NCI-H2029 treated with DMSO at 0.1 percent for 48 hours (cell line): Measurements from ENCODE around the gene STK36.

ENCODE experiments used
- DNase-seq: peaks from one replicate; lab custom pipeline; 2025; lab: John Stamatoyannopoulos, UW

Gene STK36

DNA sequence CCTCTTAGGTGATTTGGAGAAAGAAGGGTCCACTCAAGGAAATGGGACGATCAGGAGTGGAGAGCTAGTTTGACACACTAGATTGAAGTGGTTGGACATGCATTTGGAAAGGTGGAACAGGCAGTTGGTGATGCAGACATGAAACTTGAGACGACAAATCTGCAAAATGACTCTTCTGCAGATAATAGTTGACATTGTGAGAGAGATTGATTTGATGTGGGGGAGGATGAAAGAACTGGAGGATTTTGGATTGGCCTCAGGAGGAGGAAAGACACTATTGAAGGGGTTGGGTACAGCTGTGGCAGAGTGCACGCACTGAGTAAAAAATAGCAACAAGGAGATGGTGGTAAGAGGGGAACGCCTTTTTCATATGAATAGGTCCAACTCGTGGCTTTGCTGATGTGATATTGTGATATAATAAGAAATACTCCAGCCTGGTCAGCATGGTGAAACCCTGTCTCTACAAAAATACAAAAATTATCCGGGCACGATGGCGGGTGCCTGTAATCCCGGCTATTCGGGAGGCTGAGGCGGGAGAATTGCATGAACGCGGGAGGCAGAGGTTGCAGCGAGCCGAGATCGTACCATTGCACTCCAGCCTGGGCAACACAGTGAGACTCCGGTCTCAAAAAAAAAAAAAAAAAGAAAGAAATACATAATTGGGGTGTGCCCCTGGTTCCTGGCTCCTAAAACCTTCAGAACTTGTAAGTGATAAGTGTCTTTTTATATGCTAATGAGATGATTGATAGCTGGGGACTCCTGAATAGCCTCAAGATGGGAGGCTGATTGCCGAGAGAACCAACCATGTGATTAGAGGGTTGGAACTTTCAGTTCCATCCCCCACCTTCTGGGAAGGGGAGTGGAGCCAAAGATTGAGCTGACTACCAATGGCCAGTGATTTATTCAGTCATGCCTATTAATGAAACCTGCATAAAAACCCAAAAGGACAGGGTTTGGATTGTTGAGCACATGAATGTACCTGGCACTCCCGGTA, 48.5 kb downstream of the STK36 start:
- DNase-seq = no peak

DNA sequence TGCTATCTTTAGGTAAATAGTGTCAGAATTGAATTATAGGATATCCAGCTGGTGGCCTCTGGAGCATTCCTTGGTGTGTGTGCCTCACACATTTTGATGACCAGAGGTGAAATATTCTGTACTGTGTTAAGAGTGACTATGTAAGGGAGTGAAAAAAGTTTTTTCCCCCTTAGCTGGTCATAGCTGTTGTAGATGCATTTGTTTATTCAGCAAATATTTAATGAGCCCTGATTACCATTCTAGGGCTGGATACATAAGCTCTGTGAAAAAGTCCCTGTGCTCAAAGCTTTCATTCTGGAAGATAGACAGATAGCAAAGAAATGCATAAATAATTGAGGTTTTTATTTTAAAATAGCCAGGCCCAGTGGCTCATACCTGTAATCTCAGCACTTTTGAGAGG, 49.6 kb downstream of the STK36 start:
- no peak for DNase-seq

DNA sequence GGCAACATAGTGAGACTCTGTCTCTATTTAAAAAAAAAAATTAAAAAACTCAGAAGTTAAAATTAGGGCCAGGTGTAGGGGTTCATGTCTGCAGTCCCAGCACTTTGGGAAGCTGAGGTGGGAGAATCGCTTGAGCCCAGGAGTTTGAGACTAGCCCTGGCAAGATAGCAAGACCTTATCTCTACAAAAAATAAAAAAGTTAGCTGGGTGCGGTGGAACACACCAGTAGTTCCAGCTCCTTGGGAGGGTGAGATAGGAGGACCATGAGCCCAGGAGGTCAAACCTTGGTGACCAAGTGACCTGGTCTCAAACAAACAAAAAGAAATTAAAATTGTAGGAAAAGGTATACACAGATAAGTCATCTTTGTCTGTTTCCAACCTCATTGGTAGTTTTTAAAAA, 50.0 kb downstream of the STK36 start:
- DNase-seq = no peak

- no peak for DNase-seq
Observed at GRCh38 chr2:218722419-218722818, 50.5 kb downstream of the STK36 start.

DNA sequence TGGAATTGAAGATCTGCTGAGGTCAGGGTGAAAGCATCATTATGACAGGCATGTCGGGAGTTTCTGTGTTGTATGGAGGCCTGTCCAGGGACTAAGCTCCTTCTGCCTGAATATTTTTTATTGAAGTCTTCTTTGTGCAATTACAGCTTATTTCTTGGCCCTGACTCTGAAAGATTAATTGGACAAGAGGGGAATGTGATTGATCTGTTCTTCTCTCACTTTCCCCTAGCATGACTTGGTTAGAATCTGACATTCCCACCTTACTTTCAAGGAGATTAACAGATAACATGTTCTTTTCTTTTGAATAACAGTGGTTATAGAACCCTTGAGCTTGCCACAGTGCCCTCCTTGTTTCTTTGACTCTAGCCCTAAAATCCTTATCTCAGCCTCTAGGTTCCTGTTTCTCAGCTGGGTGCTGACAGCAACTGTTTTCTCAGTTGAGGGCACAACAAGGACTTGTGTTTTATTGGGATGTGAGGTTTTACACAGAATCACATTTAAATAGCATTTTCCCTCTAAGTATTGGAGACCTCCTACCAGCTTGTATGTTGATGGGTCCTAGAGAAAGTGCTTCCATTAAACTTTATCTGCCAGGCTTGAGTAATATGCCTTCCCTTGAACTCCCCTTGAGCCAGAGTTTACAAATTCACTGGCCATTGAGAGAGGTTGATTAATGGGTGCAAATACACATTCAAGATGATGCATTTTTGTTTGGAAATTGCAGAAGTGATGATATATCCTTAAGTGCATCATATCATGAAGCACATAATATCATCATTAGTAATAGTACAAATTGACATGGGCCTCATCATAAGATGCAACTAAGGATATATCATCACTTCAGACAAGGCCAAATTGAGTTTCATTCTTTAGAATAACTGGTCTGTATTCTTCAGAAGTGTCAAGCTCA, 51.2 kb downstream of the STK36 start:
- DNase-seq = no peak

- no peak for DNase-seq
Observed at GRCh38 chr2:218726004-218726574, 54.2 kb downstream of the STK36 start.

- DNase-seq = no peak
Observed at GRCh38 chr2:218727502-218728165, 55.7 kb downstream of the STK36 start.

DNA sequence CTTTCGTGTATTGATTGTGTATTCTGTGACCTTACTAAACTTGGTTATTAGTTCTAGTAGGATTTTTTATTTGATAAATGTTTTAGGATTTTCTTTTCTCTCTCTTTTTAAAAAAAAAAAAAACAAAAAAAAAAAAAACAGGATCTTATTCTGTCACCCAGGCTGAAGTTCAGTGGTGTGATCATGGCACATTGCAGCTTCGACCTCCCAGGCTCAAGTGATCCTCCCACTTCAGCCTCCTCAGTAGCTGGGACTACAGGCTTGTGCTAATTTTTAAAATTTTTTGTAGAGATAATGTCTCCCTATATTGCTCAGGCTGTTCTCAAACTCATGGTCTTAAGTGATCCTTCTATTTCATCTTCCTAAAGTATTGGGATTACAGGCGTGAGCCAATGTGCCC, 57.8 kb downstream of the STK36 start:
- no peak for DNase-seq

GRCh38 chr2:218732052-218732760, 60.3 kb downstream of the STK36 start:
- DNase-seq = no peak

- DNase-seq = no peak
Observed at GRCh38 chr2:218732761-218733158, 60.9 kb downstream of the STK36 start.

GRCh38 chr2:218733171-218734021, 61.5 kb downstream of the STK36 start:
- no peak for DNase-seq

- DNase-seq = no peak
Observed at GRCh38 chr2:218734190-218734975, 62.5 kb downstream of the STK36 start.

DNA sequence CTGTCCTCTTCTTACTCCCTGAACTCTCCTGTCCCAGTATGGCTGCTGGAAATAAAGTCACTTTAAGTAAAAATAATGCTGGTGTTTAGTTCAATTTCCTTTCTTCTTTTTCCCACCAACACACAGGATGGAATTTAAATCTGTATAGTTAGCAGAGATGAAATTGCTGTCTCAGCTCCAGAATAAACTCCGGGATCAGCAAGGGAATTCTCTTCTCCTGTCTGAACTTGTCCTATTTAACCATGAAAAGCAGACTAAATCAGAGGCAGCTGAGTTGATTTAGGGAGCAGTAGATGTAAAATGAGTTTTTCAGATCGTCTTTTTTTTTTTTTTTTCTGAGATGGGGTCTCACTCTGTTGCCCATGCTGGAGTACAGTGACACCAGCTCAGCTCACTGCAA, 64.6 kb downstream of the STK36 start:
- DNase-seq = no peak

- no peak for DNase-seq
Observed at GRCh38 chr2:218743068-218743467, 71.2 kb downstream of the STK36 start.

DNA sequence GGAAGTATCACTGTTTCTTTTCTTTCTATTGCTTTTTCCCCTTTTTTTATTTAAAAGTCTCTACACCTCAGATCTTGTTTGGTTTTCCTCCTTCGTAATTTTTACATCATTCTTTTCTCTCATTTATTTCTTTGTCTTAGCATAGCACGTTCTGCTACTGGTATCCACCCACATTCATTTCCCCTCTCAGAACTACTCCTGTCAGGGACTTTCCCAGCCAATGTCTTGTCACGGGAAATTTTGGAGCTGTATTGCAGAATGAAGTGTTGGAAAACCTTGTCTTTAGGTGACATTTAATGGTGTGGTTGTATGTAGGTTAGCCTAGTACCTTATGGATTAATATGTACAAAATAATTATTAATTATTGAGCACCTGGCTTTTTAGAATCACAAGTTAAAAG, 72.7 kb downstream of the STK36 start:
- no peak for DNase-seq

GRCh38 chr2:218745160-218745558, 73.3 kb downstream of the STK36 start:
- DNase-seq = no peak

DNA sequence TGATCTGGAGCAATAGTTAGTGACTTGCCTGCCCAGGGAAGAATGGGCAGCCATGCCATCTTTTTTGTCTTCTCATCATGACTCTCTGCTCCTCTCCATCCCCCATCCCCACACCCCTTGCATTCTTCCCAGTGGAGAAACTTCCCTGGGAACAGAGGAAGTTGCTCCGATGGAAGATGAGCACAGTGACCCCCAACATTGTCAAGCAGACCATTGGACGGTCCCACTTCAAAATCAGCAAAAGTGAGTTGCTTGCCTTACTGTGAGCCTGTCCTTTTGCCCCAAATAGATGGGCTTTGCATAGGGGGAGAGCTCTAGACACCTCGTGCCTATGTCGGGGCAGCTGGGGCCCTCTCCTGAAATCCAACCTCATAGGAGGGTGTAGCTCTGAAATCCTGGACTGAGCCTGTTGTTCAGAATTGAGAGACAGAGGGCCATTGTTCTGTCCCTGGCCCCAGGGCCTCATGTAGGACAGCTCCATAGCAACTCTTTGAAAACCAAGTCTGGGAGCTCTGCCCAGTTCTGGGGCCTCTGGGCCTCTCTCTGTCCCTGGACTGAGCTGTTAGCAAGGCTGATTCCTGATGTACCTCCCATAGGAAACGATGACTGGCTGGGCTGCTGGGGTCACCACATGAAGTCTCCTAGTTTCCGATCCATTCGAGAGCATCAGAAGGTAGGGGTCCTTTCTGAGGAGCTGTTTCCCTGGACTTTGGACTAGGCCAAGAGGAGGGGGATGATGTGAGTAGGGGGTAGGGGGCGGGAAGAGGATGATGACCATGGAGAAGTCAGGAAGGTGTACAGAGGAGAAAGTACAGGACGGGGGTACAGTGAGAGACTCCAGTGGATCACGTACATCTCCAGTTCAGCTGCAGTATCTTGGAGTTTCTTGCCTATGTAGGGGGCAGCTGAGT, 73.9 kb downstream of the STK36 start:
- no peak for DNase-seq

DNA sequence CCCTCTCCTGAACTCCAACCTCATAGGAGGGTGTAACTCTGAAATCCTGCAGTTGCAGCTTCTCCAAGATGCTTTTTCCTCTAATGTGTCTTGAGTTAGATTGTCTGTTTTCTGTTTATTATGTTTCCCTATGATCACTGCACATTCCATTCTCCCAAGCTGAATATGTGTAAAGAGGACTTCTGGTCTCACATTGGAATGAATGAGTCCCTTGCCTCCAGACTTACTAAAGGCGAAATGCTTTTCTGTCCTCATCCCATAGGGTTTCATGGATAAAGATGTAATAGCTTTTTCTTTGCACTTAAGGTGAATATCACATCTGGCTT, 74.5 kb downstream of the STK36 start:
- DNase-seq = no peak

- no peak for DNase-seq
Observed at GRCh38 chr2:218746960-218747359, 75.1 kb downstream of the STK36 start.
